GM10248 (cell line): ENCODE data around the gene GNB5.

Experiments
- CTCF ChIA-PET: fragments of 300-600 bp; sonication (Branson Sonifier 250); formaldehyde crosslinking; extraction: SDS; loops from one replicate; lab custom pipeline; 2021; ENCODE audit warnings: antibody characterized with exemption; lab: Yijun Ruan, JAX
- POLR2A ChIA-PET: fragments of 350-650 bp; sonication (Branson Sonifier 250); formaldehyde crosslinking; extraction: SDS; loops from one replicate; lab custom pipeline; 2020; ENCODE audit warnings: antibody characterized with exemption; lab: Yijun Ruan, JAX
- DNase-seq: peaks from one replicate; pipeline ENCODE4 v3.0.0; 2012; ENCODE audit errors: extremely low spot score
- CTCF ChIP-seq: IDR thresholded peaks from 2 replicates; pipeline ENCODE4 v1.5.1; 2012; ENCODE audit warnings: mild to moderate bottlenecking, low read depth; ENCODE audit errors: extremely low read depth, missing control alignments, control extremely low read depth

The GNB5 gene

GRCh38 chr15:52233405-52233804 lies 42.2 kb upstream of the GNB5 start:
- ChIA-PET CTCF (interaction anchor here (0.7 to 9.7 kb wide), 7 partner anchors 7 to 57 kb away, joined by 3 to 82 read pairs (median 4); no protein-coding TSS in a partner anchor), POLR2A (no interaction called here)
- no peak for TF ChIP-seq CTCF
- peak; percentile 37 for DNase-seq

GRCh38 chr15:52232327-52232726 lies 41.1 kb upstream of the GNB5 start:
- ChIA-PET CTCF (interaction anchor here (2.3 kb wide), 1 partner anchor 24 kb away, joined by 11 read pairs; no protein-coding TSS in a partner anchor), POLR2A (interaction anchor here (0.5 kb wide), 1 partner anchor 491 kb away, joined by 5 read pairs; no protein-coding TSS in a partner anchor)
- peak; percentile 66 for DNase-seq
- no peak for TF ChIP-seq CTCF

GRCh38 chr15:52230073-52230472 lies 38.9 kb upstream of the GNB5 start:
- no peak for TF ChIP-seq CTCF
- ChIA-PET POLR2A (interaction anchor here (0.6 kb wide), 1 partner anchor 27 kb away, joined by 5 read pairs; no protein-coding TSS in a partner anchor), CTCF (interaction anchor here (0.9 to 7.4 kb wide), 9 partner anchors 8 to 90 kb away, joined by 3 to 82 read pairs (median 4); no protein-coding TSS in a partner anchor)
- DNase-seq, result no peak

- POLR2A ChIA-PET, result no interaction called here
- CTCF ChIA-PET, result interaction anchor here (1.2 to 7.4 kb wide), 7 partner anchors 9 to 579 kb away, joined by 3 to 82 read pairs (median 9); no protein-coding TSS in a partner anchor
- DNase-seq, result peak; percentile 52
- TF ChIP-seq CTCF, result no peak
Observed at GRCh38 chr15:52228921-52229320, 37.7 kb upstream of the GNB5 start.

- DNase-seq, result peak; percentile 79
- CTCF ChIA-PET, result interaction anchor here (0.6 to 7.4 kb wide), 53 partner anchors 10 to 681 kb away, joined by 3 to 82 read pairs (median 4); partner anchors contain the start of genes GNB5, LEO1, MAPK6 and TMOD3
- TF ChIP-seq CTCF, result peak; percentile 83
- POLR2A ChIA-PET, result interaction anchor here (0.7 kb wide), 1 partner anchor 610 kb away, joined by 3 read pairs; no protein-coding TSS in a partner anchor
Observed at GRCh38 chr15:52227456-52227855, 36.3 kb upstream of the GNB5 start.

GRCh38 chr15:52225230-52225629 lies 34.0 kb upstream of the GNB5 start:
- TF ChIP-seq CTCF, result no peak
- no peak for DNase-seq
- POLR2A ChIA-PET, result no interaction called here
- CTCF ChIA-PET, result interaction anchor here (0.6 to 7.4 kb wide), 8 partner anchors 10 to 298 kb away, joined by 3 to 82 read pairs (median 12); no protein-coding TSS in a partner anchor
